Erythroblast (primary cell): Measurements from ENCODE around the gene ANKIB1.

ENCODE experiments used
- DNase-seq, 2 experiments: peaks; one replicate each; lab custom pipeline; 2025; lab: John Stamatoyannopoulos, UW
- GATA1 ChIP-seq: IDR thresholded peaks from 2 replicates; pipeline ENCODE4 v1.6.1; 2011; ENCODE audit warnings: low read depth, mild to moderate bottlenecking, control low read depth, low read length, moderate library complexity
- POLR2A ChIP-seq: IDR thresholded peaks from 2 replicates; pipeline ENCODE4 v1.6.1; 2011; ENCODE audit warnings: mild to moderate bottlenecking, low read length

Gene ANKIB1

DNA sequence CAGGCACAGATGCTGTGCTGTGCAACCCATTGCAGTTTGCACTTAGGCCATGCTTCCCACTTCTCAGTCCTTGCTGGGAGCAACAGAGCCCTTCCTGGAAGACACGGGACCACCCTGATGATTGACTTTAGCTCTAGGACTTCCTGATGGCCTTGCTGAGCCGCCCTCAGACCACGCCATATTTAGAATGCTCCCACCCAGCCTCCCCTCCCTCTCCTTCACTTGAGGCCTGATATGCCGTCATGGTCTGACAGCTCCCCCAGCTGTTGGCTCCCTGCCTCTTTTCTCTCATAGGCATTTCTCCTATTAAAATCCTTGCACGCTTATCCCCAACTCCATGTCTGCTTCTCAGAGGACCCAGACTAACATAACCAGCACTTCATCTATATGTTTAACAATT lies 172.1 kb downstream of the ANKIB1 start:
- TF ChIP-seq POLR2A (no peak), GATA1 (no peak)
- peak in 1 of 2 experiments; percentile 6 for DNase-seq

- DNase-seq = peak; percentile 7 to 27
- TF ChIP-seq GATA1 = no peak
- no peak for TF ChIP-seq POLR2A
Observed at GRCh38 chr7:92421676-92422435, 176.1 kb downstream of the ANKIB1 start.

DNA sequence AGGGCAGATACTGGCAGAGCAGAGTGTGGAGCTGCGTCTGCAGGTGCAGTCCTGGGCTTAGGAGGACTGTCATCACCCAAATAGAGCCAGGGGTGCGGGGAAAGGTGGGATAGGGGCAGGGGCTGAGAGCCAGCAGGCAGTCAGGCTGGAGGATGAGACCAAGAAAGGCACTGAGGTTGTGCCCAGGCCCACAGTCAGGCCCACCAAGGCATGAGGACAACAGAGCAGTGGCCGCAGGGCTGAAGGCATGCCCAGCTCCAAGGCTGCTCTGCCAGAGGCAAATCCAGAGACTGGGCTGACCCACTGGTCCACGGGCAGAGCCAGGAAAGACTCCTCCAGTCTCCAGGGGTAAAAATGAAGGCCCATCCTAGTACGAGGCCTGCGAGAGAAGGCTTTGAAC lies 177.2 kb downstream of the ANKIB1 start:
- TF ChIP-seq POLR2A (no peak), GATA1 (no peak)

GRCh38 chr7:92423710-92424131 lies 177.9 kb downstream of the ANKIB1 start:
- no peak for DNase-seq
- TF ChIP-seq POLR2A = no peak
- TF ChIP-seq GATA1 = no peak

More for the DNA sequence above, 177.2 kb downstream of the ANKIB1 start:
- DNase-seq = no peak

GRCh38 chr7:92425311-92425947 lies 179.7 kb downstream of the ANKIB1 start:
- no peak for DNase-seq
- TF ChIP-seq POLR2A = no peak
- no peak for TF ChIP-seq GATA1

DNA sequence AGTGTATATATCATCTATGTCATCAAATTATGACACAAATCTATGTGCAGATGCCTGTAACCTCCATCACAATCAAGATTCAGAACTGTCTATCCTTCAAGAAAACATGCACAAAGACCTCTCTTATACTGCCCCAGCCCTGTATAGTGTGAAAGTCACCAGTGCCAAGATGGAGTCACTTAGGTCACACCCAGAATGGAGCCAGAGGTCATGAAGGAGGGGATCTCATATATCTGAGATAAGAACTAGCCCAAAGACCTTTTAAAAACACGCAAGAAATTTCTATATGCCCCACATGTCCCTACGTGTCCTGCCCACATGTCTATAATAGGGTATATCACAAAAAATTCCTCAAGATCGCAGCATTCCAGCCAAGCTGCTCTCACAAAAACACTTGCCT lies 181.4 kb downstream of the ANKIB1 start:
- TF ChIP-seq POLR2A (no peak), GATA1 (no peak)

GRCh38 chr7:92432299-92432946 lies 186.6 kb downstream of the ANKIB1 start:
- TF ChIP-seq POLR2A (no peak), GATA1 (no peak)

More for the DNA sequence above, 181.4 kb downstream of the ANKIB1 start:
- DNase-seq = no peak

DNA sequence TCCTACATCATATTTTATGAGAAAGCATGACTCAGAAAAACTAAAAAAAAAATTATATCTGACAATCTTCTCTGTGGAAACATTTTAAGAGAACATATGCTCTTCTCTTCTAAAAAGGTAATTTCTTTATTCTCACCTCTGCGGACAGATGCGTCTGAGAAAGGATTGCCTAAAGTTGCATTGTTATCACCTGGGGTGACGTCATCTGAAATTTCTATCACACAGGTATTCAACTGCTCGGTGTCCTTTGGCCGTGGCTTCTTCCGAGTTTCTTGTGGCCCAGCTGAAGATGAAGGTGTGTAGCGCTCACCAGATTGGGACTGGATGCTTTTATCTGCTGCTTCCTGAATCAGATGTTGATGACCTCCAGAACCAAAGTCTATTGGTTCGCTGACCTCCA lies 187.2 kb downstream of the ANKIB1 start:
- no peak for TF ChIP-seq GATA1
- no peak for TF ChIP-seq POLR2A
- DNase-seq = no peak

More at GRCh38 chr7:92432299-92432946, 186.6 kb downstream of the ANKIB1 start:
- no peak for DNase-seq

DNA sequence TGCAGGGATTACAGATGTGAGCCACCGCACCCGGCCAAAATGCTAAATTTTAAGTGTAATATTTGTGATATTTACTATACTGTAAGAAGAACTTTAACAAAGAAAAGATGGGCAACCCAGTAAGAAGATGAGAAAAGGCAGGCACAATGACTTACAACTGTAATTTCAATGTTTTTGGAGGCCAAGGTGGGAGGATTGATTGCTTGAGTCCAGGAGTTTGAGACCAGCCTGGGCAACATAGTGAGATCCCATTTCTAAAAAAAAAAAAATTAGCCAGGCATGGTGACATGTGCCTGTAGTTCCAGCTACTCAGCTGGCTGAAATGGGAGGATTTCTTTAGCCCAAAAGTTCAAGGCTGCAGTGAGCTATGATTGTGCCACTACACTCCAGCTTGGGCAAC lies 189.8 kb downstream of the ANKIB1 start:
- no peak for TF ChIP-seq GATA1
- no peak for TF ChIP-seq POLR2A

DNA sequence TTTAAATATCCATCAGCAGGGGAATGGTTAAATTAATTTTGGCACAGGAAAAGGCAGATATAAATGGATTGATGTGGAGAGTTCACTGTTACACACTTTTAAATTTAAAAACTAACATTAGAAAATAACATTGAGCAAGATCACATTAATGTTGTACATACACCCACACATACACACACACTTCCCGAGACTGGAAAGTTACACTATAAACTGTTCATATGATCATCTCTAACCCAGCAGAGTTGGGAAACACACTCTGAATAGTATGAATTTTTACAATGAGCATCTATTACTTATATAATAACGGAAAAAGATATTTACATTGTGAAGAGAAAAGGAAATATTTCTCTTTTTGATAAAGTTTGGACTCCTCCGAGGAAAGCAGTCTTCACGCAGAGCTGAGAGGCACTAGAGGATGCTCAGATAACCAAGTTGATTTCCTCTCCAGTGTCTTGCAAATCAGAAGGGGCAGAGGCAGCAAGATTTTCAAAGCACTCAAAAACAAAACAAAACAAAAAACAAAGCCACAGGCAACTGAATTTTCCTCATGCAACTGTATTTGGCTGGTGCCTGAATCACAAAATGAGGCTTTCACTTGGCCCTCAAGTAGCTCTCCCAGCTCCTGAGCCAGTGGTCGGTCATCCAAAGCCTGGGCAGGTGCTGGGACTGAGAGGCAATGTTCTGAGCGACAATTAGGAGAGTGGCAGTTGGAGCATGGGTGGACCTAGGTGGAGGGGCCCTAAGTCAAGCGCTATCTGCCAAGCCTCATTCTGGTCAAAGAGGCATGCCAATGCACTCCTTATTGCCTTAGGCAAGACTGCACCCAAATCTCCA lies 191.1 kb downstream of the ANKIB1 start:
- no peak for DNase-seq
- TF ChIP-seq POLR2A (no peak), GATA1 (no peak)

More for the DNA sequence above, 189.8 kb downstream of the ANKIB1 start:
- DNase-seq = no peak

DNA sequence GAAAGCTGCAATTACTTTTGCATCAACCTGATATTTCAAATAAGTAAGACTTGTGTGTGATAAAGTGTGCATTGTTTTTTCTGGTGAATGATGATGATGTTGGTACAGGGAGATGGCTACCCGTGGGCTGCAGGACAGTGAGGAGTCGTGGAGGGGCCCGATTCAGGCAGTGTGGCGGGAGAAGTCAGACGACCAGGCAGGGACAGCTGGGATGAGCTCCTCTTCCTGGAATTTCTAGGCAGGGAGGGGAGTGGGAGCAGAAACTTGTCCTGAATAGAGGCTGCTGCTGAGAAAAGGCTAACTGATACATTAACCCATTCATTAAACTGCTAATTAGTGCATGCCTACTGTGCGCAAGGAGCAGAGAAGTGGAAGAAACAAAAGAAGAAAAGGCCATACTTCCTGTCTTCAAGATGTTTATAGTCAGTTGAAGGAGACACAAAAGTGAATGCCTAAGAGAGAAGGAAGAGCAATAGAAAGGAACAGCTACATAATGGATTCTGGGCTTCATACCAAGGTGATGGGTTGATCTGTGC lies 192.2 kb downstream of the ANKIB1 start:
- TF ChIP-seq GATA1 (no peak), POLR2A (no peak)
- no peak for DNase-seq

DNA sequence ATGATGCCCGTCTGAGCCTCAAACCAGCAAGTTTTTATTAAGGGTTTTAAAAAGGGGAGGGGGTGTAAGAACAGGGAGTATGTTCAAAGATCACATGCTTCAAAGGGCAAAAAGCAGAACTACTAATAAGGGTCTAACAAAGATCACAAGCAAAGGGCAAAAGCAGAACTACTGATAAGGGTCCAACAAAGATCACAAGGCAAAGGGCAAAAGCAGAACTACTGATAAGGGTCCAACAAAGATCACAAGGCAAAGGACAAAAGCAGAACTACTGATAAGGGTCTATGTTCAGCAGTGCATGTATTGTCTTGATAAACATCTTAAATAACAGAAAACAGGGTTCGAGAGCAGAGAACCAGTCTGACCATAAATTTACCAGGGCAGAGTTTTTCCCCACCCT lies 196.9 kb downstream of the ANKIB1 start:
- DNase-seq = peak in 1 of 2 experiments; percentile 9

DNA sequence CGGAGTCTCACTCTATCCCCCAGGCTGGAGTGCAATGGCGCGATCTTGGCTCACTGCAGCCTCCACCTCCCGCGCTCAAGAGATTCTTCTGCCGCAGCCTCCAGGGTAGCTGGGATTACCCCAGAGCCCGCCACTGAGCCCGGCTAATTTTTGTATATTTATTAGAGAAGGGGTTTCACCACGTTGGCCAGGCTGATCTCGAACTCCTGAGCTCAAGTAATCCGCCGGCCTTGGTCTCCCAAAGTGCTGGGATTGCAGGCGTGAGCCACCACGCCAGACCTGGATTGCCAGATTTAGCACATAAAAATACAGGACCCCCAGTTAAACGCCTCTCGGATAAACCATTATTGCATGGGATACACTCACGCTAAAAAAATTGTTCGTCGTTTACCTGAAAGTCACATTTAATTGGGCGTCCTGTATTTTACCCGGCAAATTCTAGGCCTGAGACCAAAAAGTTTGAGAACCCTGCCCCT lies 201.1 kb downstream of the ANKIB1 start:
- DNase-seq = no peak
- no peak for TF ChIP-seq GATA1
- no peak for TF ChIP-seq POLR2A
